Hematopoietic multipotent progenitor cell treated with erythropoietin and hydrocortisone succinate and interleukin-3 and kit ligand, for 15 days (in vitro differentiated cells): ENCODE results near the gene ZNF446.
"Not testable (repeated sequence)": the region's sequence is repeated elsewhere in the genome, so short reads cannot be mapped to it uniquely, and the experiment has no call there.

Experiments
- DNase-seq: peaks from one replicate; pipeline ENCODE4 v3.0.0-alpha.2; 2015; ENCODE audit warnings: low spot score

The ZNF446 gene

GRCh38 chr19:58475714-58476497, at the start of gene ZNF446:
TSS of gene ZNF446 (plus strand) at chr19:58476352. CDS start at chr19:58477219, 867 bp downstream.
- DNase-seq, result peak; percentile 97

GRCh38 chr19:58428617-58429016, 47.5 kb upstream of the ZNF446 start:
- DNase-seq, result no peak

GRCh38 chr19:58429745-58430144, 46.4 kb upstream of the ZNF446 start:
- DNase-seq, result no peak

- DNase-seq, result no peak
Measured at GRCh38 chr19:58434217-58434616, 41.9 kb upstream of the ZNF446 start.

GRCh38 chr19:58439576-58440554, 36.3 kb upstream of the ZNF446 start, which contains the start of gene ZNF132:
TSS of gene ZNF132 (minus strand) at chr19:58440153. CDS start at chr19:58439821, 332 bp downstream.
- peak; percentile 92 for DNase-seq

- no peak for DNase-seq
Measured at GRCh38 chr19:58440556-58440955, 35.6 kb upstream of the ZNF446 start.

GRCh38 chr19:58442986-58443385, 33.2 kb upstream of the ZNF446 start:
- not testable (repeated sequence) for DNase-seq

- DNase-seq, result not testable (repeated sequence)
Measured at GRCh38 chr19:58448860-58449259, 27.3 kb upstream of the ZNF446 start.

GRCh38 chr19:58449980-58450379, 26.2 kb upstream of the ZNF446 start:
- DNase-seq, result not testable (repeated sequence)

GRCh38 chr19:58450856-58451357, 25.2 kb upstream of the ZNF446 start:
- DNase-seq, result no peak

- DNase-seq, result peak; percentile 97
Measured at GRCh38 chr19:58451358-58452101, 24.6 kb upstream of the ZNF446 start, which contains the start of gene ZNF324B. TSS of gene ZNF324B (plus strand) at chr19:58451622. CDS start at chr19:58453702, 2,080 bp downstream.

- DNase-seq, result no peak
Measured at GRCh38 chr19:58453743-58454142, 22.4 kb upstream of the ZNF446 start.

GRCh38 chr19:58455306-58455705, 20.8 kb upstream of the ZNF446 start:
- DNase-seq, result no peak

GRCh38 chr19:58456111-58456510, 20.0 kb upstream of the ZNF446 start:
- no peak for DNase-seq

GRCh38 chr19:58460039-58460438, 16.1 kb upstream of the ZNF446 start:
- DNase-seq, result no peak

GRCh38 chr19:58466089-58466759, 9.9 kb upstream of the ZNF446 start:
- DNase-seq, result no peak

GRCh38 chr19:58466760-58467589, 9.2 kb upstream of the ZNF446 start, which contains the start of gene ZNF324:
TSS of gene ZNF324 (plus strand) at chr19:58467080. CDS start at chr19:58469186, 2,106 bp downstream.
- peak; percentile 98 for DNase-seq

GRCh38 chr19:58468216-58468839, 7.8 kb upstream of the ZNF446 start:
- DNase-seq, result no peak

- no peak for DNase-seq
Measured at GRCh38 chr19:58469241-58470013, 6.7 kb upstream of the ZNF446 start.
